Activated naive CD4-positive, alpha-beta T cell treated with anti-CD3 and anti-CD28 coated beads for 36 hours (primary cell): ENCODE results near the gene SYP. TPM values are rescaled to one million over a fixed set of nuclear protein-coding genes. Genes with fewer than 3 reads are reported as not detected.

Experiments used
- CTCF ChIA-PET: fragments of 350-600 bp; sonication (Branson Sonifier 250); formaldehyde crosslinking; loops from one replicate; lab custom pipeline; 2021; ENCODE audit warnings: antibody characterized with exemption; lab: Charles Lee
- DNase-seq: peaks from one replicate; pipeline ENCODE4 v3.0.0-alpha.2; 2020
- H3K27ac Mint-ChIP-seq: one replicate; pipeline ENCODE4 v1.8.0; 2021; ENCODE audit warnings: mild to moderate bottlenecking, mixed read lengths
- H3K27me3 Mint-ChIP-seq: one replicate; pipeline ENCODE4 v1.8.0; 2021; ENCODE audit warnings: low read depth, mixed read lengths
- H3K36me3 Mint-ChIP-seq: one replicate; pipeline ENCODE4 v1.8.0; 2021; ENCODE audit warnings: low read depth, mixed read lengths
- H3K4me1 Mint-ChIP-seq: one replicate; pipeline ENCODE4 v1.8.0; 2021; ENCODE audit warnings: low read depth, mixed read lengths
- H3K4me3 Mint-ChIP-seq: one replicate; pipeline ENCODE4 v1.8.0; 2021; ENCODE audit warnings: mild to moderate bottlenecking, moderate library complexity, mixed read lengths
- H3K9me3 Mint-ChIP-seq: one replicate; pipeline ENCODE4 v1.8.0; 2021; ENCODE audit warnings: mixed read lengths
- intact Hi-C: fragments of 100-400 bp; cut with micrococcal nuclease; formaldehyde crosslinking; loops from one replicate; pipeline ENCODE4 v1.15.1; 2023
- total RNA-seq, 2 experiments: library from RNA; stranded (reverse); gene quantifications; one replicate each; pipeline ENCODE4 v1.2.3, GENCODE V29; 2021

Gene SYP
- total RNA-seq, 2 experiments from 2014 or later, result 2.5 to 2.6 TPM

DNA sequence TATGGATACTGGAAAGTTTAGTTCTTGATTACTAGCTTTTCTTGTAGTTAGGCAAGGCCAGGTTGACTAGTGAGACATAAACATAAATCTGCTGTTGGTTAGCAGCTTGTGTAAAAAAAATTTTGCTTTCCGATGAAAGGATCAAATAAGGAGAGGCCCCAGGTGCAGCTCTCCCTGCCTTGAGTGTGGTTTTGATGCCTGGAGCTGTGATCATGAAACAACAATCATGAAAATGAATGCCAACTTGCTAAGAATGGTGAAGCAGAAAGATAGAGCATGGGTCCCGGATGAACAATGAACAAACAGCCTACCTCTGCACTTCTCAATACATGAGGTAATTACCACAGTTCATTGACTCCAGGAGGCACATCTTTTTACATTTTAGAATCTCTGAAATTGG, 14.4 kb upstream of the SYP start:
- no peak overlapping the region for H3K4me3 Mint-ChIP-seq
- intact Hi-C loops, result no loop called here
- no peaks in the 10 kb centered on the region for H3K4me1 Mint-ChIP-seq
- no peaks in the 10 kb centered on the region for H3K36me3 Mint-ChIP-seq
- H3K27ac Mint-ChIP-seq, result no peak overlapping the region
- no peaks in the 10 kb centered on the region for H3K9me3 Mint-ChIP-seq
- CTCF ChIA-PET, result interaction anchor here (0.7 kb wide), 1 partner anchor 21 kb away, joined by 3 read pairs; no protein-coding TSS in a partner anchor
- DNase-seq, result no peak
- no peaks in the 10 kb centered on the region for H3K27me3 Mint-ChIP-seq

DNA sequence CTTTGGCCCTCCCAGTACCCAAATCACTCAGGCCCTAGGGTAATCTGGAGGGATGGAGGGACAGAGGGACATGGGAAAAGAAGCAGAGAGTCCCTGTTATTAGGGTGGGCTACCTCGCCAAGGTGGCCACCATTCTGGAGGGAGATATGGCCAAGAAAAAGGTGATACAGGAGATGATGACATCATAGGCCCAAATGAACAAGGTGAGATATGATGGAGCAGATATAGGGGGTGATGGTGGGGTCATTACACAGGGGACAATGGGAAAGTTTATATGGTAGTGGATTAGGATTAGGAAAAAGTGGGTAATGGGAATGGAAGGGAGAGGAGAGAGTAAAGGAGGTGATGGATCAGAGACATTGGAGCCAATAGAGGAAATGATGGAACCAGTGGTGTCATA, 12.9 kb upstream of the SYP start:
- H3K27ac Mint-ChIP-seq, result no peak overlapping the region
- H3K36me3 Mint-ChIP-seq, result no peaks in the 10 kb centered on the region
- H3K9me3 Mint-ChIP-seq, result no peaks in the 10 kb centered on the region
- CTCF ChIA-PET, result no interaction called here
- no peaks in the 10 kb centered on the region for H3K4me1 Mint-ChIP-seq
- no peak overlapping the region for H3K4me3 Mint-ChIP-seq
- intact Hi-C loops, result no loop called here
- no peaks in the 10 kb centered on the region for H3K27me3 Mint-ChIP-seq
- DNase-seq, result no peak

GRCh38 chrX:49212209-49212608, 12.2 kb upstream of the SYP start:
- H3K27me3 Mint-ChIP-seq, result no peaks in the 10 kb centered on the region
- CTCF ChIA-PET, result interaction anchor here (0.5 kb wide), 1 partner anchor 26 kb away, joined by 3 read pairs; the partner anchor contains the start of gene PRICKLE3
- H3K4me1 Mint-ChIP-seq, result no peaks in the 10 kb centered on the region
- DNase-seq, result no peak
- H3K9me3 Mint-ChIP-seq, result no peaks in the 10 kb centered on the region
- H3K27ac Mint-ChIP-seq, result no peak overlapping the region
- H3K36me3 Mint-ChIP-seq, result no peaks in the 10 kb centered on the region
- no peak overlapping the region for H3K4me3 Mint-ChIP-seq
- intact Hi-C loops, result no loop called here

- Mint-ChIP-seq H3K27me3 (no peaks in the 10 kb centered on the region), H3K9me3 (no peaks in the 10 kb centered on the region), H3K27ac (no peak overlapping the region), H3K4me1 (no peaks in the 10 kb centered on the region), H3K36me3 (no peaks in the 10 kb centered on the region), H3K4me3 (no peak overlapping the region)
- intact Hi-C loops, result no loop called here
- CTCF ChIA-PET, result no interaction called here
- no peak for DNase-seq
Measured at GRCh38 chrX:49211074-49211473, 11.1 kb upstream of the SYP start.

DNA sequence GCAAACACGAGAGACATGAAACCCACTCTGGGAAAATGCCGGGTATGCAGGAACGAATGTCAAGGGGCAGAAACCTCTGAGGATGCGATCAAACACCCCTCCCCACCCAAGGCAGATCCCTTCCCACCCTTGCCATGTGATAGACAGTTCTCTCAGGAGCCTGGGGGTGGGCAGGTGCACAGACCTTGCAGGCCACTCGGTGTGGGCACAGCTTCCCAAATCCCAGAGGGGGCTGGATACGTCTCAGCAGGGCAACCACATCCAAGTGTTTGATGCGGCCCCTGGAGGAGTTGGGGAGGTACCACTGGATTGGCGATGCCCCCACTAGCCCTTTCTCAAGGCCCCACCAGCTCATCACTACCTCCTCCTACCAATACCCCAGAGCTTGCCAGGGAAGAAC, 10.4 kb upstream of the SYP start:
- Mint-ChIP-seq H3K4me3 (no peak overlapping the region), H3K27me3 (no peaks in the 10 kb centered on the region), H3K4me1 (no peaks in the 10 kb centered on the region), H3K9me3 (no peaks in the 10 kb centered on the region), H3K36me3 (no peaks in the 10 kb centered on the region), H3K27ac (no peak overlapping the region)
- DNase-seq, result no peak
- intact Hi-C loops, result no loop called here
- CTCF ChIA-PET, result no interaction called here

- peak; percentile 27 for DNase-seq
- Mint-ChIP-seq H3K9me3 (no peaks in the 10 kb centered on the region), H3K36me3 (no peaks in the 10 kb centered on the region), H3K27me3 (no peaks in the 10 kb centered on the region), H3K27ac (no peak overlapping the region), H3K4me1 (no peaks in the 10 kb centered on the region), H3K4me3 (no peak overlapping the region)
- CTCF ChIA-PET, result interaction anchor here (0.6 kb wide), 1 partner anchor 41 kb away, joined by 3 read pairs; no protein-coding TSS in a partner anchor
- intact Hi-C loops, result loop anchor here (1.0 kb wide), 1 partner anchor 9 kb away; the partner anchor contains the start of gene SYP
Measured at GRCh38 chrX:49209434-49210251, 9.7 kb upstream of the SYP start.

DNA sequence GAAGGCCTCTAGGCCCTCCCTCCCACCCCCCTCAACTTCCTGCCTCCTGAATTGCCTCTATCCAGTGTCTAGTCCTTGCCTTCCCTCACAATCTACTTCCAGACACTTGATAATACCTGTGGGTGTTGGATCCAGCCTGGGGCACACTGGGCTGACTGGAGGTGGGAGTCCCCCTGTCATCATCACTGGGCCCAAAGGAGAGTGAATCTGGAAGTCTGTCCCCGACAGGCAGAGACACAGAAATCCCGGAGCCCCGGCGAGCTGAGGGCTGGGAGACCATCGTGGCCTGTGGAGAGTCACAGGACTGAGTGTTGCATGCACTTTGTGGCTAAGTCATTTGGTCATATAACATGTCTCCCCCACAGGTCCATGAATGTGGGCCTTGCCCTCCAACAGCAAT, 8.4 kb upstream of the SYP start:
- no peak for DNase-seq
- Mint-ChIP-seq H3K9me3 (no peaks in the 10 kb centered on the region), H3K36me3 (no peaks in the 10 kb centered on the region), H3K27me3 (no peaks in the 10 kb centered on the region), H3K4me1 (no peaks in the 10 kb centered on the region), H3K27ac (no peak overlapping the region), H3K4me3 (no peak overlapping the region)
- intact Hi-C loops, result no loop called here
- CTCF ChIA-PET, result no interaction called here

DNA sequence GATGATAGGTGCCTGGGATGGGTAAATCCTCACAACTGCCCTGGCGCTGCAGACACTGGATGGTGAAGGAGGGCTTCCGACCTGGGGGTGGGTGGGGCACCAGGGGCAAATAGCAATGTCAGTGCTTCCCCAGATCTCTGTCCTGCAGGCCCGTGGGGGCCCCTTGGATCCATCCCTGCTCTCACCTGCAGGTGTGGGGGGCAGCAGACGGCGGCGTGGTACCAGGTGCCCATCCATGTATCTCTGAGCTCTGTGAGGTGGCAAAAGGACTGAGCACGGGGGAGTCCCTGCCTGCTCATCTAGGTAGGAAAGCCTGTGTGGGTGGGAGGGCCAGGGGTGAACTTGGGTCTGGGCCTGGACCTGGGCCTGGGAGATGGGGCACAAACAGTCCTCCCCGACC, 6.5 kb upstream of the SYP start:
- H3K36me3 Mint-ChIP-seq, result no peaks in the 10 kb centered on the region
- DNase-seq, result no peak

GRCh38 chrX:49205443-49205842, 5.5 kb upstream of the SYP start:
- CTCF ChIA-PET, result no interaction called here
- intact Hi-C loops, result no loop called here
- DNase-seq, result no peak
- no peaks in the 10 kb centered on the region for H3K9me3 Mint-ChIP-seq
- H3K27me3 Mint-ChIP-seq, result no peaks in the 10 kb centered on the region
- H3K4me1 Mint-ChIP-seq, result peaks cover 2% of the 10 kb centered on the region
- no peaks in the 10 kb centered on the region for H3K36me3 Mint-ChIP-seq
- no peak overlapping the region for H3K4me3 Mint-ChIP-seq
- no peak overlapping the region for H3K27ac Mint-ChIP-seq

More for the DNA sequence above, 6.5 kb upstream of the SYP start:
- H3K4me3 Mint-ChIP-seq, result no peak overlapping the region
- intact Hi-C loops, result no loop called here
- H3K27ac Mint-ChIP-seq, result no peak overlapping the region
- H3K4me1 Mint-ChIP-seq, result no peaks in the 10 kb centered on the region
- H3K9me3 Mint-ChIP-seq, result no peaks in the 10 kb centered on the region
- CTCF ChIA-PET, result no interaction called here
- H3K27me3 Mint-ChIP-seq, result no peaks in the 10 kb centered on the region

GRCh38 chrX:49204709-49205108, 4.7 kb upstream of the SYP start:
- CTCF ChIA-PET, result no interaction called here
- H3K4me3 Mint-ChIP-seq, result no peak overlapping the region
- DNase-seq, result no peak
- H3K27me3 Mint-ChIP-seq, result no peaks in the 10 kb centered on the region
- H3K36me3 Mint-ChIP-seq, result no peaks in the 10 kb centered on the region
- H3K9me3 Mint-ChIP-seq, result no peaks in the 10 kb centered on the region
- H3K27ac Mint-ChIP-seq, result no peak overlapping the region
- peaks cover 4% of the 10 kb centered on the region for H3K4me1 Mint-ChIP-seq
- intact Hi-C loops, result no loop called here

- CTCF ChIA-PET, result no interaction called here
- Mint-ChIP-seq H3K27ac (no peak overlapping the region), H3K4me3 (no peak overlapping the region), H3K27me3 (no peaks in the 10 kb centered on the region), H3K36me3 (no peaks in the 10 kb centered on the region), H3K4me1 (peaks cover 7% of the 10 kb centered on the region), H3K9me3 (no peaks in the 10 kb centered on the region)
- no peak for DNase-seq
- intact Hi-C loops, result no loop called here
Measured at GRCh38 chrX:49204017-49204416, 4.0 kb upstream of the SYP start.

GRCh38 chrX:49203536-49203935, 3.5 kb upstream of the SYP start:
- Mint-ChIP-seq H3K36me3 (no peaks in the 10 kb centered on the region), H3K27ac (no peak overlapping the region), H3K9me3 (no peaks in the 10 kb centered on the region), H3K4me1 (peaks cover 12% of the 10 kb centered on the region), H3K27me3 (no peaks in the 10 kb centered on the region), H3K4me3 (no peak overlapping the region)
- intact Hi-C loops, result no loop called here
- CTCF ChIA-PET, result no interaction called here
- no peak for DNase-seq

GRCh38 chrX:49202022-49202421, 2.0 kb upstream of the SYP start:
- Mint-ChIP-seq H3K36me3 (no peaks in the 10 kb centered on the region), H3K9me3 (no peaks in the 10 kb centered on the region), H3K4me3 (no peak overlapping the region), H3K27me3 (no peaks in the 10 kb centered on the region), H3K4me1 (peaks cover 19% of the 10 kb centered on the region), H3K27ac (no peak overlapping the region)
- CTCF ChIA-PET, result no interaction called here
- no peak for DNase-seq
- intact Hi-C loops, result no loop called here
